Type B pancreatic cell (in vitro differentiated cells): ENCODE data around the gene SLCO2A1. TPM values are rescaled to one million over a fixed set of nuclear protein-coding genes. Genes with fewer than 3 reads are reported as not detected.
A peak's percentile ranks its signal among the peaks of the same experiment; 100 is the strongest.

Experiments used
- DNase-seq: peaks from one replicate; pipeline ENCODE4 v3.0.0; 2021; ENCODE audit warnings: mixed read lengths; ENCODE audit not compliant: unreplicated experiment; ENCODE audit errors: extremely low spot score
- H3K27ac Mint-ChIP-seq: 2 replicates; pipeline ENCODE4 v1.8.0; 2021; ENCODE audit warnings: mild to moderate bottlenecking, mixed read lengths
- H3K27me3 Mint-ChIP-seq: 2 replicates; pipeline ENCODE4 v1.8.0; 2021; ENCODE audit warnings: mixed read lengths
- H3K36me3 Mint-ChIP-seq: 2 replicates; pipeline ENCODE4 v1.8.0; 2021; ENCODE audit warnings: mixed read lengths
- H3K4me1 Mint-ChIP-seq: one replicate; pipeline ENCODE4 v1.8.0; 2021; ENCODE audit warnings: mixed read lengths; ENCODE audit not compliant: unreplicated experiment
- H3K4me3 Mint-ChIP-seq: 2 replicates; pipeline ENCODE4 v1.8.0; 2021; ENCODE audit warnings: mild to moderate bottlenecking, mixed read lengths
- H3K9me3 Mint-ChIP-seq: 2 replicates; pipeline ENCODE4 v1.8.0; 2021; ENCODE audit warnings: mixed read lengths
- total RNA-seq: library from RNA; stranded (reverse); gene quantifications from 2 replicates; pipeline ENCODE4 v1.2.1, GENCODE V29; 2021; ENCODE audit warnings: low replicate concordance
- TF ChIP-seq, protein P1 (sequence below): fragments of 200-600 bp; sonication (generic); conservative IDR thresholded peaks from 2 replicates; pipeline ENCODE4 v1.5.0; 2021; ENCODE audit warnings: antibody characterized with exemption, mild to moderate bottlenecking

SLCO2A1 gene
- total RNA-seq, 1 donor from 2014 or later: 3.8 TPM

DNA sequence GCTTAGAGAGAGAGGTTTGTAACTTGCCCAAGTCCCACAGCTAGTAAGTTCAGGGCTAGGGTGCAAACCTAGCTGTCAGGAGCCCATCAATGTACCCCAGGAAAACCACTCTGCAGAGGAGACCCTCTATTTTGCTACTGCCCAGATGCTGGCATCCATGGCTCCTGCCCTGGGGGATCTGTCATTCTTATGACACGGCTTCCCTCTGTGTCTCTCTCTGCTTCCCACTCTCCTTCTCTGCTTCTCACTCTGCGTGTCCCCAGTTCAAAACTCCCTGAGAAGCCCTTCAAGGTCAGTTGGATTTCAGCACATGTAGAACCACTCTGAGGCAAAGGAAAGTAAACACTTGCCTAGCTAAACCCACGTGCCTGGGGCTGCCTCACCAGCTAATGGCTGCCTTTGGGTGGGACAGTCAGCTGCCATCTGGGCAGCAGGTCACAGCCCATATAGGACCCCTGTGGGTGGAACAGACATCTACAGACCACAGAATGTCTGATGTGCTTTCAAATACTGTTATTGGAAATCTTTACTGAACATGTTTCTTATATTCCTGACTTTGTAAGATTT is 29.4 kb upstream of the SLCO2A1 start:
- TF ChIP-seq, protein P1, sequence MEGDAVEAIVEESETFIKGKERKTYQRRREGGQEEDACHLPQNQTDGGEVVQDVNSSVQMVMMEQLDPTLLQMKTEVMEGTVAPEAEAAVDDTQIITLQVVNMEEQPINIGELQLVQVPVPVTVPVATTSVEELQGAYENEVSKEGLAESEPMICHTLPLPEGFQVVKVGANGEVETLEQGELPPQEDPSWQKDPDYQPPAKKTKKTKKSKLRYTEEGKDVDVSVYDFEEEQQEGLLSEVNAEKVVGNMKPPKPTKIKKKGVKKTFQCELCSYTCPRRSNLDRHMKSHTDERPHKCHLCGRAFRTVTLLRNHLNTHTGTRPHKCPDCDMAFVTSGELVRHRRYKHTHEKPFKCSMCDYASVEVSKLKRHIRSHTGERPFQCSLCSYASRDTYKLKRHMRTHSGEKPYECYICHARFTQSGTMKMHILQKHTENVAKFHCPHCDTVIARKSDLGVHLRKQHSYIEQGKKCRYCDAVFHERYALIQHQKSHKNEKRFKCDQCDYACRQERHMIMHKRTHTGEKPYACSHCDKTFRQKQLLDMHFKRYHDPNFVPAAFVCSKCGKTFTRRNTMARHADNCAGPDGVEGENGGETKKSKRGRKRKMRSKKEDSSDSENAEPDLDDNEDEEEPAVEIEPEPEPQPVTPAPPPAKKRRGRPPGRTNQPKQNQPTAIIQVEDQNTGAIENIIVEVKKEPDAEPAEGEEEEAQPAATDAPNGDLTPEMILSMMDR: no peak
- Mint-ChIP-seq H3K27ac (no peak overlapping the region), H3K4me1 (peaks cover 41% of the 10 kb centered on the region), H3K4me3 (no peak overlapping the region), H3K36me3 (no peaks in the 10 kb centered on the region), H3K27me3 (peaks cover 10% of the 10 kb centered on the region), H3K9me3 (no peaks in the 10 kb centered on the region)
- peak; percentile 29 for DNase-seq

DNA sequence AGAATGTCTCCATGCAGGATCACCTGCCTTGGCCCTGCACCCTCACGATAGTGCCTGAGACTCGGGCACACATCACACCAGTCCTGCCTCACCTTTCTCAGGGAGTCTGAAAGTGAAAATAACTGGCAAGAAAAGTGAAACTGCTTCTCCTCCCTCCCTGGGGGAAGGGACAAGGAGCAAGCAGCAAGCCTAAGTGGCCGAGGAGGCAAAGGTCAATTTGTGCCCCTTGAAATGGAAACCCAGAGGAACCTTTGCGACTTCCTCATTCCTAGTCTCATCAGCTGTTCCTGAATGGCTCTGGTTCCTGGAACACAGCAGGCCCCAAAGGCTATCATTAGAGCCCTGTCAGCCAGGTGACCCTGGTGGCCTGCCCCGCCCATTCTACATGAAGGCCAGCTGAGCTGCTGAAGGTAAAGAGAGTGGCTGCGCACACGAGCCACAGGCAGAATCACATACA is 28.0 kb upstream of the SLCO2A1 start:
- TF ChIP-seq, protein P1: no peak
- Mint-ChIP-seq H3K27ac (peak overlapping the region; percentile 72), H3K36me3 (no peaks in the 10 kb centered on the region), H3K4me1 (peaks cover 41% of the 10 kb centered on the region), H3K4me3 (no peak overlapping the region), H3K27me3 (peaks cover 6% of the 10 kb centered on the region), H3K9me3 (no peaks in the 10 kb centered on the region)
- DNase-seq: peak; percentile 18

DNA sequence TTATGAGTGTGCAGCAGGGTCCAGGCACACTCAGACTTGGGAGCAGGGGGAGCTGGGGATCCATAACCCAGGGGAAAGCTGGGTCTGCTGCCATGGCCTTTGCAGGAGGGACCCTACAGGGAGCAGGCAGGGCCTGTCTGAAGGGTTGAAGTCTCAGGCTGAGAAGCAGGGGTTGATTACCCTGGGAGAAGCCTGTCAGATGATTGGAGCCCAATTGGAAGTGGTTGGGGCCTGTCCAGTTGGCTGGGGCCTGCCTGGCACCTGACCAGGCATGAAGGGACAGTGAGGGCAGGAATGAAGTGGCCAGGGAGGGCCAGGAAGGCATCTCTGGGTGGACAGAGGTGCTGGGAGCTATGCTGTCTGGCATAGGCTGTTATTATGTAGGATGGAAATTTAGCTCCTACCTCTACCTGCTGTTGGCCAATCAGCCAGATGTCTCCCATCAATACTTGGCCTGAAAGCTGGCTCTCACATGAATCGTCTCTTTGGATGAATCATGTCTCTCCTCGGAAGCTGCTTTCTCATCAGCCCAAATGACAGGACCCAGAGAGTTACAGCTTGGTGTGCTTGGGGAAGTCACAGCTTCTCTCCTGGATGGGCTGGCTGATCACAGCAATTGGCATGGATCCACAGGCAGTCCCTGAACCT is 27.4 kb upstream of the SLCO2A1 start:
- peak; percentile 57 for DNase-seq
- TF ChIP-seq, protein P1: no peak
- Mint-ChIP-seq H3K27ac (peak overlapping the region; percentile 72), H3K4me3 (no peak overlapping the region), H3K4me1 (peaks cover 41% of the 10 kb centered on the region), H3K9me3 (no peaks in the 10 kb centered on the region), H3K27me3 (peaks cover 6% of the 10 kb centered on the region), H3K36me3 (no peaks in the 10 kb centered on the region)

DNA sequence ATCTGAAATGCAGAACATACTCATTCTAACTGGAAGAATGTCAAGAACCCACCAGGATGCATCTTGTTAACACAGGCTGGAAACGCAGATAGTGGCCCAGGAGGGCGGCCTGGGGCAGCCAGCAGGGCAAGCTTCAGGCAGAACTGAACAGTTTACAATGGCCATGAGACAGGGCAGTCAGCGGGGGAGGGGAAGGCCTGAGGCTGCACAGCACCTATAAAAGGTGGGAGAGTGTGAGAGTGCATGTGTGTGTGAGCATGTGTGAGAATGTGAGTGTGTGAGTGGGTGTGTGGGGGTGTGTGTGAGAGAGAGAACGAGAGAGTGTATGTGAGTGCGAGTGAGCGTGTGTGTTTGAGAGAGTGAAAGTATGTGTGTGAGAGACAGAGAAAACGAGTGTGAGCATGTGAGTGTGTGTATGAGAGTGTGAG is 26.8 kb upstream of the SLCO2A1 start:
- Mint-ChIP-seq H3K9me3 (no peaks in the 10 kb centered on the region), H3K36me3 (no peaks in the 10 kb centered on the region), H3K27ac (no peak overlapping the region), H3K27me3 (no peaks in the 10 kb centered on the region), H3K4me3 (no peak overlapping the region), H3K4me1 (peaks cover 41% of the 10 kb centered on the region)
- DNase-seq: no peak
- TF ChIP-seq, protein P1: no peak

DNA sequence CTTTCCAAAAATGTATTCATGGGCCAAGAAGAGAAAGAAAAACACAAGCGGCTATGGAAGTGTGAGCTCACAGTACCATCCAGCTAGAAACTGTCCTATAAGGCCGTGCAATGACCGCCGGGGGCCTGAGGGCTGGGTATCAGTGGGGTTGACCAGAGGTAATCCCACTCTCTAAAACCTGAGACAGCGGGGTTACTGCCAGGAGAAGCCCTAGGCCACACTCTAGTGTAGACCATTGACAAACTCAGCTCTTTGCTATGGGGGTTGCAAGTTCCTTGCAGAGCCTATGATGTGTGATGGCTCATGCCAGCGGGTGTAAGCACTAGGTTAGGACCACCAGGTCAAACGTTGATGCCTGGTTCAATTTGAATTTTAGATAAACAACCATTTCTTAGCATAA is 25.9 kb upstream of the SLCO2A1 start:
- no peak for DNase-seq
- TF ChIP-seq, protein P1: no peak
- H3K9me3 Mint-ChIP-seq: no peaks in the 10 kb centered on the region

More for the DNA sequence above, 25.9 kb upstream of the SLCO2A1 start:
- Mint-ChIP-seq H3K27me3 (no peaks in the 10 kb centered on the region), H3K4me1 (peaks cover 37% of the 10 kb centered on the region), H3K4me3 (no peak overlapping the region), H3K27ac (no peak overlapping the region), H3K36me3 (no peaks in the 10 kb centered on the region)
